ENCODE measurements around the gene EXD1.

DNA sequence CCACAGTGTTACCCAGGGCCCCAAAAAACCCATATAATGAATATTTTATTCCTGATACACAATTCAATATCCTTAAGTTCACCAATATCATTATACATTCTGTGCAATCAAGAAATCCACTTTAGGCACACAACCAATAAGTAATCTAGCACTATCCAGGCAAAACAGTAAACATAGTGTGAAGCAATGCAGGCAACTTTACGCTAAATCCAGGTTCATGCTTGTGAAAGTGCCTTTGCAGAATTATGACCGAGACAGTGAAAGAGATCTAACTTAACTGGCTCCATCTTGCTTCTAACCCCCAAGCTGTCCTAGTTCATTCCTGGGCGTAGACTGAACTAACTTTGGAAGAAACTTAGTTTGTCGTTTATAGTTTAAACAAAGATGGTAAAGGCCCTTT is 80.3 kb downstream of the EXD1 start:
- TF ChIP-seq, protein P1, sequence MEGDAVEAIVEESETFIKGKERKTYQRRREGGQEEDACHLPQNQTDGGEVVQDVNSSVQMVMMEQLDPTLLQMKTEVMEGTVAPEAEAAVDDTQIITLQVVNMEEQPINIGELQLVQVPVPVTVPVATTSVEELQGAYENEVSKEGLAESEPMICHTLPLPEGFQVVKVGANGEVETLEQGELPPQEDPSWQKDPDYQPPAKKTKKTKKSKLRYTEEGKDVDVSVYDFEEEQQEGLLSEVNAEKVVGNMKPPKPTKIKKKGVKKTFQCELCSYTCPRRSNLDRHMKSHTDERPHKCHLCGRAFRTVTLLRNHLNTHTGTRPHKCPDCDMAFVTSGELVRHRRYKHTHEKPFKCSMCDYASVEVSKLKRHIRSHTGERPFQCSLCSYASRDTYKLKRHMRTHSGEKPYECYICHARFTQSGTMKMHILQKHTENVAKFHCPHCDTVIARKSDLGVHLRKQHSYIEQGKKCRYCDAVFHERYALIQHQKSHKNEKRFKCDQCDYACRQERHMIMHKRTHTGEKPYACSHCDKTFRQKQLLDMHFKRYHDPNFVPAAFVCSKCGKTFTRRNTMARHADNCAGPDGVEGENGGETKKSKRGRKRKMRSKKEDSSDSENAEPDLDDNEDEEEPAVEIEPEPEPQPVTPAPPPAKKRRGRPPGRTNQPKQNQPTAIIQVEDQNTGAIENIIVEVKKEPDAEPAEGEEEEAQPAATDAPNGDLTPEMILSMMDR (IDR thresholded peaks at IDR 0.05): no peak
- TF ChIP-seq POLR2A (IDR thresholded peaks at IDR 0.05; ENCODE audit: low read length) (no peak), GATA3 (IDR thresholded peaks at IDR 0.05; ENCODE audit: borderline replicate concordance) (no peak), CEBPB (IDR thresholded peaks at IDR 0.05) (no peak), CBX2 (IDR thresholded peaks at IDR 0.05; ENCODE audit: borderline replicate concordance, low read depth) (no peak), HOXA7 (CRISPR knock-in tag; IDR thresholded peaks at IDR 0.05) (no peak), MAZ (IDR thresholded peaks at IDR 0.05; ENCODE audit: borderline replicate concordance, low read depth, low read length) (no peak), POLR2AphosphoS2 (conservative IDR thresholded peaks at IDR 0.05; ENCODE audit: low read length) (no peak), HDAC2 (IDR thresholded peaks at IDR 0.05) (no peak), RCOR1 (IDR thresholded peaks at IDR 0.05; ENCODE audit: low read depth, low read length) (no peak), RAD21 (conservative IDR thresholded peaks at IDR 0.05 in 1 of 2, IDR thresholded peaks at IDR 0.05 in 1 of 2) (no peak)
- TF ChIP-seq, protein P2, sequence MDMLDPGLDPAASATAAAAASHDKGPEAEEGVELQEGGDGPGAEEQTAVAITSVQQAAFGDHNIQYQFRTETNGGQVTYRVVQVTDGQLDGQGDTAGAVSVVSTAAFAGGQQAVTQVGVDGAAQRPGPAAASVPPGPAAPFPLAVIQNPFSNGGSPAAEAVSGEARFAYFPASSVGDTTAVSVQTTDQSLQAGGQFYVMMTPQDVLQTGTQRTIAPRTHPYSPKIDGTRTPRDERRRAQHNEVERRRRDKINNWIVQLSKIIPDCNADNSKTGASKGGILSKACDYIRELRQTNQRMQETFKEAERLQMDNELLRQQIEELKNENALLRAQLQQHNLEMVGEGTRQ (IDR thresholded peaks at IDR 0.05): no peak
- TF ChIP-seq, protein P3, sequence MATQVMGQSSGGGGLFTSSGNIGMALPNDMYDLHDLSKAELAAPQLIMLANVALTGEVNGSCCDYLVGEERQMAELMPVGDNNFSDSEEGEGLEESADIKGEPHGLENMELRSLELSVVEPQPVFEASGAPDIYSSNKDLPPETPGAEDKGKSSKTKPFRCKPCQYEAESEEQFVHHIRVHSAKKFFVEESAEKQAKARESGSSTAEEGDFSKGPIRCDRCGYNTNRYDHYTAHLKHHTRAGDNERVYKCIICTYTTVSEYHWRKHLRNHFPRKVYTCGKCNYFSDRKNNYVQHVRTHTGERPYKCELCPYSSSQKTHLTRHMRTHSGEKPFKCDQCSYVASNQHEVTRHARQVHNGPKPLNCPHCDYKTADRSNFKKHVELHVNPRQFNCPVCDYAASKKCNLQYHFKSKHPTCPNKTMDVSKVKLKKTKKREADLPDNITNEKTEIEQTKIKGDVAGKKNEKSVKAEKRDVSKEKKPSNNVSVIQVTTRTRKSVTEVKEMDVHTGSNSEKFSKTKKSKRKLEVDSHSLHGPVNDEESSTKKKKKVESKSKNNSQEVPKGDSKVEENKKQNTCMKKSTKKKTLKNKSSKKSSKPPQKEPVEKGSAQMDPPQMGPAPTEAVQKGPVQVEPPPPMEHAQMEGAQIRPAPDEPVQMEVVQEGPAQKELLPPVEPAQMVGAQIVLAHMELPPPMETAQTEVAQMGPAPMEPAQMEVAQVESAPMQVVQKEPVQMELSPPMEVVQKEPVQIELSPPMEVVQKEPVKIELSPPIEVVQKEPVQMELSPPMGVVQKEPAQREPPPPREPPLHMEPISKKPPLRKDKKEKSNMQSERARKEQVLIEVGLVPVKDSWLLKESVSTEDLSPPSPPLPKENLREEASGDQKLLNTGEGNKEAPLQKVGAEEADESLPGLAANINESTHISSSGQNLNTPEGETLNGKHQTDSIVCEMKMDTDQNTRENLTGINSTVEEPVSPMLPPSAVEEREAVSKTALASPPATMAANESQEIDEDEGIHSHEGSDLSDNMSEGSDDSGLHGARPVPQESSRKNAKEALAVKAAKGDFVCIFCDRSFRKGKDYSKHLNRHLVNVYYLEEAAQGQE (IDR thresholded peaks at IDR 0.05): no peak
- TF ChIP-seq, protein P4, sequence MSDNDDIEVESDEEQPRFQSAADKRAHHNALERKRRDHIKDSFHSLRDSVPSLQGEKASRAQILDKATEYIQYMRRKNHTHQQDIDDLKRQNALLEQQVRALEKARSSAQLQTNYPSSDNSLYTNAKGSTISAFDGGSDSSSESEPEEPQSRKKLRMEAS (IDR thresholded peaks at IDR 0.05): no peak

All from A549 (cell line).